HG02763 (cell line): ENCODE measurements around the gene GALNT6.
"Not testable (repeated sequence)": the region's sequence is repeated elsewhere in the genome, so short reads cannot be mapped to it uniquely, and the experiment has no call there.

Experiments
- ATAC-seq: cut with Tn5 transposase; IDR thresholded peaks from one replicate; pipeline ENCODE4 v1.9.1; 2021; ENCODE audit warnings: mild to moderate bottlenecking, moderate library complexity; ENCODE audit not compliant: unreplicated experiment

GALNT6 gene

GRCh38 chr12:51326698-51327439 lies 64.3 kb downstream of the GALNT6 start:
- no peak for ATAC-seq

- ATAC-seq: no peak
Observed at GRCh38 chr12:51324953-51325352, 66.3 kb downstream of the GALNT6 start.

DNA sequence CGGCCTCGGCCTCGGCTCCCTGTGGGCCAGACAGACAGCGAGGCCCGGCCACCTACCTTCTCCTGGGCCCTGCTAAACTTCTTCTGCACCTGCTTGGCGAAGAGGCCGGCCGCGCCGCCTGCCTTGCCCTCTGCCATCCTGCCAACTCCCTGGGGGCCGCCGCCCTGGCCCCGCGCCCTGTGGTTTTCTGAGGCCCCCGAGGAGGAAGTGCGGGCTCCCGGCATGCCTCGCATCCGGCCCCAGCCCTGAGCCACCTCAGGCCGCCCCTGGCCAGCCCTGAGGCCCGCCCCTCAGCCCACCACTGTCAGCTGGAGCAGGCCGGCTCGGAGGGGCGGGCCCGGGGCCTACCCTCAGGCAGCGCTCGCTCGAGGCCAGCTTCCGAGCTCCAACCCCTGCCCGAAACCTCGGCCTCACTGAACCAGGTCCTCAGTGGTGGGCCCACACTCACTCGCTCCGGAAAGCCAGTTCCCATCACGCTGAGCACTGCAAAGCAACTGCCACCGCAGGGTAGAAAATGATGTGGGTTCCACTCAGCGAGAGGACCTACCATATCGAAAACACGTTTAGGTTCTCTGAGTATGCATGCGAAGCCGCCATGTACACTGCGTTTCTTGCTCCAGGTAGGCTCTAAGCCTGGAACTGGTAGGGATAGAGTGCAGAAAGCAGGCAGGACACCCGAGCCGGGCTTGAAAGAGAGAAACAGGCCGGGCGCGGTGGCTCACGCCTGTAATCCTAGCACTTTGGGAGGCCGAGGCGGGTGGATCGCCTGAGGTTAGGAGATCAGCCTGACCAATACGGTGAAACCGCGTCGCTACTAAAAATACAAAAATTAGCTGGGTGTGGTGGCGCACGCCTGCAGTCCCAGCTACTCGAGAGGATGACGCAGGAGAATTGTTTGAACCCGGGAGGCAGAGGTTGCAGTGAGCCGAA lies 67.0 kb downstream of the GALNT6 start, which contains the start of gene BIN2:
BIN2 (minus strand) TSS at position 209 of the 930 bp plus-strand sequence; CDS start at position 137, 72 bp downstream.
- ATAC-seq: peak; percentile 60

DNA sequence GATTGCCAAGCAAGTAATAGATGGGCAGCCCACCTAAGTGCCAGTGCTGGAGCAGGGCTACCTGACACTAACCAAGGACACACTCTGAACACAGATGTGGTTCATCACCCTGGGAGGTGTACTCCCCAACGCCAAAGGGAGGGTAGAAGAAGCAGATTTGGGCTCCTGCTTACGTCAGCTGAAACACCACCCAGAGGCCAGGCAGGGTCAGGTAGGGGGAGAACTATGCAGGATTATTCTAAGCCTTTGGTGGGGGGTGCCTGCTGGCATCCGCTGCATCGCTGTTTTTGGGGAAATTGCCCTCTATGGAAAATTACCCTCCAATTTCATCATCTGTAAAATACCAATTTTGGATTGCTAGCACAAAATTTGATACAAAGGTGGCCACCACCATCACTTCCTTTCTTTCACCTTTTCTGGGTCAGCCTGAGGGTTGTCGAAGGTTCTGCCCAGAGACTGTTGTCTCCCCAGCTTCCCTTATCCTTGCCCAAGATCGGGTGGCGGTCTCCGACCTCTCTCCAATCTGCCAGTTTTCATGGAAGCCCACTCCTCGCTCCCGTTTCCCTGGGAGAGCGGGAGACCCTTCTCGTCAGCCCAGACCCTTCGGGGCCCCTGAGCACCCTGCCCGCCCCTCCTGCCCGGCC lies 67.8 kb downstream of the GALNT6 start:
- ATAC-seq: no peak

- ATAC-seq: no peak
Observed at GRCh38 chr12:51322452-51322851, 68.8 kb downstream of the GALNT6 start.

GRCh38 chr12:51321882-51322281 lies 69.3 kb downstream of the GALNT6 start:
- ATAC-seq: no peak

DNA sequence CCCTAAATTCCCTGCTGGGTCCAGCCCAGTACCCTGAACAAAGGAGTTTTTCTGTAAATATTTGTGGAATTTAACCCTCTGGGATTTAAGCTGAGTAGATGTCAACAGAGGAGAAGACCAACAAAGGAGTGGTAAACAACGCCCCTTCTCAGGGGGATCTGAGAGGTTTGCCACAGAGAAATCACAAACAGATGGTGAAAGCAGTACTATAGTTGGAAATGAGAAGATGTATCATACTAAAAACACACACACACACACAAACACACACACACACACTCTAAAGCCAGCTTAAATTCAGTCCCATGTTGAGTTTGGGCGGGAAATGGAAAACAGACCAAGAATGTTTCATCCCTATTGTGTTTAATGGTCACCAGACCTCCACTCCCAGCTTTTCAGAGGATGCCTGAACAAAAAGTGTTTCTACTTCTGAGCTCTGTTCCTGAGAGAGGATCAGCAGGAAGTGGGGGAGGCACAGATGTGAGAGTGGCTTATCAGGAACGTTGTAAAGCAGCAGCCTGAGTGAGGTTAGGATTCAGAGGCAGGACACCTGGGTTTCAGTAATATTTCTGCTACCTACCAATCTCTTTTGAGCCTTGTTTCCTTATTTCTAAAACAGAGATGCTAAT lies 70.4 kb downstream of the GALNT6 start:
- ATAC-seq: no peak

GRCh38 chr12:51320311-51320694 lies 70.9 kb downstream of the GALNT6 start:
- ATAC-seq: no peak

- no peak for ATAC-seq
Observed at GRCh38 chr12:51318846-51319599, 72.2 kb downstream of the GALNT6 start.

DNA sequence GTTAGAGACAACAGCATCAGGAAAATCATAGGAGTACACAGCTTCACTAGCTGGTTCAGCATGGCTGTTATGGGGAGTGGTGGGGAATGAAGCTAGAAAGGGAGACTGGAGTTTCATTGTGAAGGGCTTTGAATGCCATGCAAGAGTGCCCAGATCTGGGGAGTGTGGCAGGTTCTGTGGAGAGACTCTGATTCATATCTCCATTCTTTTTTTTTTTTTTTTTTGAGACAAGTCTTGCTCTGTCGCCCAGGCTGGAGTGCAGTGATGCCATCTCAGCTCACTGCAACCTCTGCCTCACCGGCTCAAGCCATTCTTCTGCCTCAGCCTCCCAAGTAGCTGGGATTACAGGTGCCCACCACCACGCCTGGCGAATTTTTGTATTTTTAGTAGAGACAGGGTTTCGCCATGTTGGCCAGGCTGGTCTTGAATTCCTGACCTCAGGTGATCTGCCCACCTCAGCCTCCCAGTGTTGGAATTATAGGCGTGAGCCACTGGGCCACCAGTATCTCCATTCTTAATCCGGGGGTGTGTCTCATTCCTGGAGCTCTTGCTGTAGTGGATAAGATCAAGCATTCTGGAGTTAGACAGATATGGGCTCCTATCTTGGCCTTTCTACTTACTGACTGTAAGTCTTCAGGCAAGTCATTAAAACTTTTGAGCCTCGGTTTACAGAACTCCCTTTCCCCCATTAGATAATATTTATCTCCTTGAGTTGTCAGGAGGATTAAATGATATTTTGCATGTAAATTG lies 73.0 kb downstream of the GALNT6 start:
- ATAC-seq: not testable (repeated sequence)

- no peak for ATAC-seq
Observed at GRCh38 chr12:51311389-51311788, 79.8 kb downstream of the GALNT6 start.

DNA sequence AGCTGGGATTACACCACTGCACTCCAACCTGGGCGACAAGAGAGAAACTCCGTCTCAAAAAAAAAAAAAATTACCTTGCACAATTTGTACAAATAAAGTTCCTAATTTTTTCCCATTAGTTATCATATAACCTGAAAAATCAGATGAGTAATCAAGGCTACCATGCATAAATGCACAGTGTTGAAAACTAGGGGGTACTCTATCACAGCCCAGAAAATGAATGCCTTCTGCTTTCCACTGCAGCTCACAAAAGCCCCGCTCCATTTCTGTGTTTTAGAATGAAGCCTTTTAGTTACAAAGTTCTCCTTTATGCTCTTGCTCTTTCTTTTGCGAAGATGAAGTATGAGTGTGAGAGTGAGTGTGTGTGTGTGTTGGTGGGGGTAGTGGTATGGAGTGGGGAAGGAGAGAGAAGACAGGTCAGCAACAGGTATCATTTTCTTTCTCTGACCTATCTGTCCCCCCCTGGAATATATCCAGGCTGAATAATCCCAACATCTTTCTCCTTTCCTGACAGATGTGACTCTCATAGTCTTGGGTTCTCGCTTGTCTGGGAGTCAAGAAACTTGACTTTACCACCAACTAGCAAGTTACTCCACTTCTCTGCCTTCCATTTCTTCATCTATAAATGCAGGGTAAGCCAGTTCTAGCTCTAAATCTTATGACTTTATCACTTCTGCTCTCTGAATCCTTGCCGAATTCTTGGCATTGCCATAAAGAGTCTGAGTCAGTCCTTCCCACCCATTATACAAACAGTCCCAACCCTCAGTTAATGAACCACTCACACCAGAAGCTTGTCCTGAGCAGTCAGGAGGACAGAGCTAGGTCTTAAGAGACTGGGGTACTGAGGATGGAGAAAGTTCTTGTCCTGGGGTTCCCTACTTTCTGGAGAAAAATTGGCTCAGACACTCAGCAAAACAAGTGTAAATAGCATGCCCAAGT lies 83.3 kb downstream of the GALNT6 start:
- no peak for ATAC-seq

GRCh38 chr12:51306507-51306906 lies 84.7 kb downstream of the GALNT6 start:
- ATAC-seq: no peak
